Measurements from ENCODE around the gene RRP9.

Gene RRP9

GRCh38 chr3:51954713-51955112, 13.0 kb upstream of the RRP9 start:
- Mint-ChIP-seq H3K27ac (no peak overlapping the region), H3K9me3 (no peaks in the 10 kb centered on the region), H3K36me3 (ENCODE audit: low read depth) (peaks cover 2% of the 10 kb centered on the region), H3K27me3 (peaks cover 39% of the 10 kb centered on the region), H3K4me1 (ENCODE audit: low read depth) (peaks cover 6% of the 10 kb centered on the region), H3K4me3 (no peak overlapping the region)
- DNase-seq: no peak

GRCh38 chr3:51954105-51954504, 12.4 kb upstream of the RRP9 start:
- no peak for DNase-seq
- H3K36me3 Mint-ChIP-seq (ENCODE audit: low read depth): peaks cover 2% of the 10 kb centered on the region
- H3K4me1 Mint-ChIP-seq (ENCODE audit: low read depth): peaks cover 6% of the 10 kb centered on the region
- H3K9me3 Mint-ChIP-seq: no peaks in the 10 kb centered on the region
- no peak overlapping the region for H3K4me3 Mint-ChIP-seq
- H3K27me3 Mint-ChIP-seq: peaks cover 39% of the 10 kb centered on the region
- no peak overlapping the region for H3K27ac Mint-ChIP-seq

GRCh38 chr3:51953445-51953844, 11.7 kb upstream of the RRP9 start:
- H3K9me3 Mint-ChIP-seq: no peaks in the 10 kb centered on the region
- peaks cover 2% of the 10 kb centered on the region for H3K36me3 Mint-ChIP-seq (ENCODE audit: low read depth)
- H3K27me3 Mint-ChIP-seq: peaks cover 39% of the 10 kb centered on the region
- H3K4me3 Mint-ChIP-seq: no peak overlapping the region
- no peak for DNase-seq
- H3K27ac Mint-ChIP-seq: no peak overlapping the region
- H3K4me1 Mint-ChIP-seq (ENCODE audit: low read depth): peaks cover 6% of the 10 kb centered on the region

DNA sequence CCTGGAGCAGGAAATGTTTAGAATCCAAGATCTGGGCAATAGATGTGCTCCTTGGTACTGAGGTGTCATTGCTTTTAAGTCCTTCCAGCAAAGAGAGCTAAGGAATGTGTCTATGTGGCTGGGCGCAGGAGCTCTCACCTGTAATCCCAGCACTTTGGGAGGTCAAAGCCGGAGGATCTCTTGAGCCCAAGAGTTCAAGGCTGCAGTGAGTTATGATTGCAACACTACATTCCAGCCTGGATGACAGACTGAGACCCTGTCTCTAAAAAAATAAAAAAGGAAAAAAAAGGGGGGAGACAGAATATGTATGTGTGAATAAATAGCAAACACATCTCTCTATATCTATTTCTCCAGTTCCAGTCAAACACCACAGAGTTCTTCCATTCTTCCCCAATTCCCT, 9.2 kb upstream of the RRP9 start:
- Mint-ChIP-seq H3K4me1 (ENCODE audit: low read depth) (no peaks in the 10 kb centered on the region), H3K9me3 (no peaks in the 10 kb centered on the region), H3K27me3 (peaks cover 27% of the 10 kb centered on the region), H3K27ac (no peak overlapping the region), H3K36me3 (ENCODE audit: low read depth) (peaks cover 3% of the 10 kb centered on the region), H3K4me3 (no peak overlapping the region)
- DNase-seq: no peak

- Mint-ChIP-seq H3K9me3 (no peaks in the 10 kb centered on the region), H3K4me1 (ENCODE audit: low read depth) (no peaks in the 10 kb centered on the region), H3K27me3 (peaks cover 14% of the 10 kb centered on the region), H3K27ac (no peak overlapping the region), H3K36me3 (ENCODE audit: low read depth) (peaks cover 4% of the 10 kb centered on the region), H3K4me3 (no peak overlapping the region)
- no peak for DNase-seq
Observed at GRCh38 chr3:51949121-51949520, 7.4 kb upstream of the RRP9 start.

- Mint-ChIP-seq H3K36me3 (ENCODE audit: low read depth) (peaks cover 5% of the 10 kb centered on the region), H3K27ac (no peak overlapping the region), H3K4me3 (no peak overlapping the region), H3K4me1 (ENCODE audit: low read depth) (peaks cover 1% of the 10 kb centered on the region), H3K27me3 (peaks cover 4% of the 10 kb centered on the region), H3K9me3 (no peaks in the 10 kb centered on the region)
- no peak for DNase-seq
Observed at GRCh38 chr3:51948016-51948580, 6.4 kb upstream of the RRP9 start.

- Mint-ChIP-seq H3K4me1 (ENCODE audit: low read depth) (peaks cover 8% of the 10 kb centered on the region), H3K36me3 (ENCODE audit: low read depth) (peaks cover 5% of the 10 kb centered on the region), H3K4me3 (no peak overlapping the region), H3K9me3 (no peaks in the 10 kb centered on the region), H3K27me3 (peaks cover 2% of the 10 kb centered on the region), H3K27ac (no peak overlapping the region)
- no peak for DNase-seq
Observed at GRCh38 chr3:51947215-51947900, 5.7 kb upstream of the RRP9 start.

GRCh38 chr3:51946796-51947195, 5.1 kb upstream of the RRP9 start:
- no peak overlapping the region for H3K27ac Mint-ChIP-seq
- peaks cover 10% of the 10 kb centered on the region for H3K4me1 Mint-ChIP-seq (ENCODE audit: low read depth)
- DNase-seq: no peak
- no peak overlapping the region for H3K4me3 Mint-ChIP-seq
- H3K36me3 Mint-ChIP-seq (ENCODE audit: low read depth): peaks cover 7% of the 10 kb centered on the region
- no peaks in the 10 kb centered on the region for H3K9me3 Mint-ChIP-seq
- H3K27me3 Mint-ChIP-seq: no peaks in the 10 kb centered on the region

- no peak overlapping the region for H3K4me3 Mint-ChIP-seq
- DNase-seq: peak; percentile 20
- H3K27ac Mint-ChIP-seq: no peak overlapping the region
- no peaks in the 10 kb centered on the region for H3K9me3 Mint-ChIP-seq
- peaks cover 11% of the 10 kb centered on the region for H3K36me3 Mint-ChIP-seq (ENCODE audit: low read depth)
- no peaks in the 10 kb centered on the region for H3K27me3 Mint-ChIP-seq
- H3K4me1 Mint-ChIP-seq (ENCODE audit: low read depth): peaks cover 10% of the 10 kb centered on the region
Observed at GRCh38 chr3:51945926-51946705, 4.4 kb upstream of the RRP9 start.

- H3K9me3 Mint-ChIP-seq: no peaks in the 10 kb centered on the region
- H3K27ac Mint-ChIP-seq: no peak overlapping the region
- DNase-seq: peak; percentile 20
- peaks cover 18% of the 10 kb centered on the region for H3K4me1 Mint-ChIP-seq (ENCODE audit: low read depth)
- peaks cover 20% of the 10 kb centered on the region for H3K36me3 Mint-ChIP-seq (ENCODE audit: low read depth)
- no peaks in the 10 kb centered on the region for H3K27me3 Mint-ChIP-seq
- no peak overlapping the region for H3K4me3 Mint-ChIP-seq
Observed at GRCh38 chr3:51945031-51945840, 3.5 kb upstream of the RRP9 start.

- H3K9me3 Mint-ChIP-seq: no peaks in the 10 kb centered on the region
- H3K36me3 Mint-ChIP-seq (ENCODE audit: low read depth): peaks cover 27% of the 10 kb centered on the region
- H3K27ac Mint-ChIP-seq: no peak overlapping the region
- peaks cover 24% of the 10 kb centered on the region for H3K4me1 Mint-ChIP-seq (ENCODE audit: low read depth)
- H3K27me3 Mint-ChIP-seq: no peaks in the 10 kb centered on the region
- peak; percentile 23 for DNase-seq
- H3K4me3 Mint-ChIP-seq: no peak overlapping the region
Observed at GRCh38 chr3:51944451-51945021, 2.8 kb upstream of the RRP9 start.

DNA sequence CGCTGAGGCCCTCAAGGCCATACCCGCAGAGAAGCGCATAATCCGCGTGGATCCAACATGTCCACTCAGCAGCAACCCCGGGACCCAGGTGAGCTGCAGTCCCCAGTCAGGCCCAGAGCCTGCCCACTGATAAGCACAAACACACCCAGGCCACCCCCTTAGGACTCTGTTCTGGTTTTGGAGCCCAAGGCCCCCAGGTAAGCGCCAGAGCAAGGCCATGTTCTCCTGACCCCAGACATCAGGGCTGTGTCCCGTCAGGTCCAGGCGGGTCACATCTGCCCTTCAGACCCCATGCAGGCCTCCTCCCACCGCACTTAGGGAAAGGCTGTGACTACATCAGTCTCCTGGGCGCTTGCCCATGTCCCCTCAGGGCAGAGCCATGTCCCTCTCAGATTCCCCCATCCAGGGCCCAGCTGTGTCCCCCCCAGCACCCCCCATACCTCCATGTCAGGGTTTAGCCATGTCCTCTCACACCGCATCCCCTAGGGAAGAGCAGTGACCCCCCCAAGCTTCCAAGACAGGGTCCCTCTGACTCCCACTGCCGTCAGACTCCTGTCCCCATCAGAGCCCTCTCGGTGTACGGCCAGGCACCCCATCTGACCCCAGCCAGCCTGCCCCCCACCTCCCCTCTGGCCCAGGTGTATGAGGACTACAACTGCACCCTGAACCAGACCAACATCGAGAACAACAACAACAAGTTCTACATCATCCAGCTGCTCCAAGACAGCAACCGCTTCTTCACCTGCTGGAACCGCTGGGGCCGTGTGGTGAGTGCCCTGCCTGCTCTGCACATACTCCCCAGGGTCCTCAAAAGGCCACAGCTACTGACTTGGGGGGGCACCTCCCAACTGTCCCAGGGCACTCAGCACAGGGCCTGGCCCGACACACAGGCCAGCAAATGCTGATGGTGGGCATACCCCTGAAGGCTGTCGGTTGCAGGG, 2.0 kb upstream of the RRP9 start:
- peaks cover 30% of the 10 kb centered on the region for H3K4me1 Mint-ChIP-seq (ENCODE audit: low read depth)
- H3K9me3 Mint-ChIP-seq: no peaks in the 10 kb centered on the region
- H3K27ac Mint-ChIP-seq: peak overlapping the region; percentile 22
- H3K36me3 Mint-ChIP-seq (ENCODE audit: low read depth): peaks cover 35% of the 10 kb centered on the region
- peak; percentile 31 for DNase-seq
- peak overlapping the region; percentile 90 for H3K4me3 Mint-ChIP-seq
- no peaks in the 10 kb centered on the region for H3K27me3 Mint-ChIP-seq

GRCh38 chr3:51942603-51943450, 1.1 kb upstream of the RRP9 start:
- Mint-ChIP-seq H3K27me3 (no peaks in the 10 kb centered on the region), H3K9me3 (no peaks in the 10 kb centered on the region), H3K4me1 (ENCODE audit: low read depth) (peaks cover 37% of the 10 kb centered on the region), H3K27ac (peak overlapping the region; percentile 95), H3K36me3 (ENCODE audit: low read depth) (peaks cover 43% of the 10 kb centered on the region), H3K4me3 (peak overlapping the region; percentile 90)
- DNase-seq: peak; percentile 73

Measured in activated T-cell treated with anti-CD3 and anti-CD28 coated beads, Interleukin-2, amount 50 U/mL, for 24 hours (primary cell).